OCI-M2 (cell line): ENCODE measurements around the gene VWCE.
"Not testable (repeated sequence)": the region's sequence is repeated elsewhere in the genome, so short reads cannot be mapped to it uniquely, and the experiment has no call there.

ENCODE experiments used
- DNase-seq: peaks from one replicate; lab custom pipeline; 2025; ENCODE audit not compliant: unreplicated experiment; lab: John Stamatoyannopoulos, UW

Gene VWCE

DNA sequence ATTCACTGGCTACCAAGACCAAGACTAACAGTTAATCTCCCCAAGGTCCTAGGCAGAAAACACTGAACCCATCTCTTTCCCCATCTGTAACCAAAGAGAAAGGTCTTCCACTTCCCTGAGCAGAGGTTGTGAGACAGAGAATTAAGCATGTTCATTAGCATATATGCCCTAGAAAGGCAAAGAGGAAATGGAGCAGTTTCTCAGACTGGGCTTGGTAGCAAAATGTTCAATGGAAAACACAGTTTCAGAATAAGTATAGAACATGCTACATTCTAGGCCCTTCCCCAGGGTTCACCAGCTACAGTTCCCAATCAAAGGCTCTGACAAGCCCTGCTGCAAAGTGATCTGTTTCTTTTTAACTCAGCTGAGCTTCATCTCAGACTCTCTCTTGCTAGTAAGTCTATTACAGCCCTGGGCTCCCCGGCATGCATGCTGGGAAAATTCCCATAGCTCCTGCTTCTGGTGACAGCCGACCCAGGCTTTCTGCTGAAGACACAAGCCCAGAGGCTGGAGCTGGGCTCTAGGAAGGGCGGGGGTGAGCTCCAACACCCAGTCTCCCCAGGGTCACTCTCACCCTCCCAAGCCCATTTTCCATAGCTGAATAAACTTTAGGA is 81.3 kb downstream of the VWCE start:
- not testable (repeated sequence) for DNase-seq

DNA sequence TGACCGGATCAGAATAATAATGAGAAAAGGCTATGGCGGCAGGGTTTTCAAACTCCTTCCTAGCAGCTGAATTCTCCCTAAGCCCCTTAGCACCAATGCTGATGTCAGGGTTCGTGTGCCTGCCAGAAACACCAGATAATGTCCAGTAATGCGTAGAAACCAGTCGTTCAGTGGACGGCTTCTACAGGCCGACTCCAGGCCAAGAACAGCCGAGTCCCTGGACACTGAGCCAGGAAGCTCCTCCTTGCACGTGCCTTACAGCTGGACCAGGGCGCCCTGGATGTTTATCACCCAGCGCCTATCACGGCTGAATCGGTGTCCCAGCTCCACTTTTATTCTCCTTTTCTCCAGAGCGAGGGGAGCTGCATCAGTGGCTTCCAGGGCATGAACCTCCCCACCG is 82.9 kb downstream of the VWCE start:
- not testable (repeated sequence) for DNase-seq

DNA sequence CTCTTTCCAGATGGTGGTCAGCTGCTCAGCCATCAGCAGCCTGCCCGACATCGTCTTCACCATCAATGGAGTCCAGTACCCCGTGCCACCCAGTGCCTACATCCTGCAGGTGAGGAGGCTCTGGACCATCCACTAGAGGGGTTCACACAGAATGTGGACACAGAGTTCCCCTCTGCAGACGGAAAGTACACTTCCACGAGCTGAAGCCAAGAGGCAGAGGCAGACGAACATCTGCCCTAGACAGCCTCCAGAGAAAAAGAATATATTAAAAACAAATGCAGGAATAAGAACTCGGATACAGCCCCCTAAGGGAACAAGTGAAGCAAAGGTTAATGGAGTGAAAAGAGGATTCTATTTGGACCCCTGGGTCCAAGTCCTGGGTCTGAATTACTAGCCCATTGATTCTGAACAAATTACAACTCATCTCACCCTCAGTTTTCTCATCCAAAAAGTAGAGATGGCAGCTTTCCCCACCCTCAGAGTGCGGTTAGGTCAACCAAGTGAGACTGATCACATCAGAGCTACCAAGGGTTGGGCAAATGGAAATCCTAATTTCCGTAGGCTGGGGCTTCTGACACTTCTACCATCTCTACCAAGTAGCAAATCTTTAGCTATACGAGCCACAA is 83.7 kb downstream of the VWCE start:
- not testable (repeated sequence) for DNase-seq

DNA sequence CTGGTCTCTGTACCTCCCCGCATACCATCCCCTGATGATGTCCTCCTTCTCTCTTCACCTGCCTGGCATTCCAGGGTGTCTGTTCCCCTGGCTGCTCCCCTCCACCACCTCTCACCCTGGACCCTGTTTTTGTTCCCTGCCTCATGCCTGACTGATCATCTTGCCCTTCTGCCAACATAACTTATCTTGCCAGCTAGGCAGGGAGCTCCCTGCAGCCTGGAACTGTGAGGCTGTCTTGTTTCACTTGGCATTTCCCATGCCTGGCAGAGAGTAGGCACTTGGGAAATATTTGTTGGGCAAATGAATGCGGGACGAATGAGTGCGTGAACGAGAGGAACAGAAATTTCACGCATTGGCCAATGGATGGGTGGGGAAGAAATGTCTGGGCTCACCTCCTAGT is 84.5 kb downstream of the VWCE start:
- not testable (repeated sequence) for DNase-seq
